ENCODE data around the gene AKIRIN1.

Gene AKIRIN1

GRCh38 chr1:39034114-39034654, 43.1 kb downstream of the AKIRIN1 start:
- H3K4me3 ChIP-seq (ENCODE audit: control insufficient read depth, low read depth, low read length), result no peak overlapping the region
- TF ChIP-seq CTCF (conservative IDR thresholded peaks at IDR 0.05; ENCODE audit: control insufficient read depth, insufficient read depth, low read depth, low read length), result no peak
- no peak for DNase-seq (ENCODE audit: low read depth)

DNA sequence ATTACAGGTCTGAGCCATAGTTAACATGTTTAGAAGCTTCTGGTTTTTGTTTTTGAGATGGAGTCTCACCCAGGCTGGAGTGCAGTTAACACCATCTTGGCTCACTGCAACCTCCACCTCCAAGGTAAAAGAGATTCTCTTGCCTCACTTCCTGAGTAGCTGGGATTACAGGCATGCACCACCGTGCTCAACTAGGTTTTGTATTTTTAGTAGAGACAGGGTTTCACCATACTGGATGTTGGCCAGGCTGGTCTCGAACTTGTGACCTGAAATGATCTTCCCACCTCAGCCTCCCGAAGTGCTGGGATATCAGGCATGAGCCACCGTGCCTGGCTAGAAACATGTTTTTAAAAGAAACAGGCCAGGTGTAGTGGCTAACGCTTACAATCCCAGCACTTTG, 45.6 kb downstream of the AKIRIN1 start:
- TF ChIP-seq CTCF (conservative IDR thresholded peaks at IDR 0.05; ENCODE audit: control insufficient read depth, insufficient read depth, low read depth, low read length), result no peak
- H3K4me3 ChIP-seq (ENCODE audit: control insufficient read depth, low read depth, low read length), result no peak overlapping the region
- DNase-seq (ENCODE audit: low read depth), result no peak

DNA sequence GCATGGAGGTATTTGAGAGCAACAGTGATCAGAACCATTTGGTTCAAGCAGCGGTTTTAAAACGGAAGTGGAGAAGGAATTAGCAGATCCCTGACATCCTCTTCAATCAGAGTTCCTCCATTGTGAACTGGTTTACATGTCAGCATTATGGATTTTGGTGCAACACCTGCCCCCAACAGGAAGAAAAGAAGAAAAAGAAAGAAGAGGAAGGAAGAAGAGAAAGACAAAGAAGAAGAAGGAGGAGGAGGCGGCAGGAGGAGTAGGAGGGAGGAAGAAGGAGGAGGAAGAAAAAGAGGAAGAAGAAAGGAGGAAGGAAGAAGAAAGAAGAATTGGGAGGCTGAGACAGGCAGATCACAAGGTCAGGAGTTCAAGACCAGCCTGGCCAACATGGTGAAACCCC, 52.4 kb downstream of the AKIRIN1 start:
- no peak overlapping the region for H3K4me3 ChIP-seq (ENCODE audit: control insufficient read depth, low read depth, low read length)
- no peak for TF ChIP-seq CTCF (conservative IDR thresholded peaks at IDR 0.05; ENCODE audit: control insufficient read depth, insufficient read depth, low read depth, low read length)
- no peak for DNase-seq (ENCODE audit: low read depth)

DNA sequence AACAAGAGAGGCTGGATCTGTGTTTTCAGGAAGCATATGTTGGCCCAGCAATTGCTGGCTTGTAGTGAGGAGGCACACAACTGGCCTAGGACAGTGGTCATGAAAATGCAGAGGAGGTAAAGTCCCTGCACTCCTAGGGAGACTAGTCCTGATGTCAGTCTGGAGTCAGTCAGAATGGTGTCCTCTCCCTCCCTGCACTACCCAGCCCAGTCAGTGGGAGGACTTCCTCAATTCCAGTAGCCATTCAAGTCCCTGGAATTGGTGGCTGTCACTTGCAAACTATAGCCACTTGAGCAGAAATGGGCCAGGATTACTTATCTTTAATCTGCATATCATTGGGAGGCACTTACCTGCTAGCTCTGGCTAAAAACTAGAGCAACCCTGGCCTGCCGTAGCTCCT, 53.7 kb downstream of the AKIRIN1 start:
- no peak overlapping the region for H3K4me3 ChIP-seq (ENCODE audit: control insufficient read depth, low read depth, low read length)
- TF ChIP-seq CTCF (conservative IDR thresholded peaks at IDR 0.05; ENCODE audit: control insufficient read depth, insufficient read depth, low read depth, low read length), result no peak
- no peak for DNase-seq (ENCODE audit: low read depth)

GRCh38 chr1:39045231-39045630, 54.2 kb downstream of the AKIRIN1 start:
- H3K4me3 ChIP-seq (ENCODE audit: control insufficient read depth, low read depth, low read length), result no peak overlapping the region
- TF ChIP-seq CTCF (conservative IDR thresholded peaks at IDR 0.05; ENCODE audit: control insufficient read depth, insufficient read depth, low read depth, low read length), result no peak
- DNase-seq (ENCODE audit: low read depth), result no peak

- H3K4me3 ChIP-seq (ENCODE audit: control insufficient read depth, low read depth, low read length), result no peak overlapping the region
- no peak for TF ChIP-seq CTCF (conservative IDR thresholded peaks at IDR 0.05; ENCODE audit: control insufficient read depth, insufficient read depth, low read depth, low read length)
- peak; percentile 65 for DNase-seq (ENCODE audit: low read depth)
These were observed 55.6 kb downstream of the AKIRIN1 start for GRCh38 chr1:39046613-39047210.
